GM23248 (cell line): ENCODE measurements around the gene ADGRV1.

Experiments
- EZH2 ChIP-seq: fragments of 200-600 bp; sonication (generic); IDR thresholded peaks from 2 replicates; pipeline ENCODE4 v1.6.1; 2018; ENCODE audit warnings: antibody characterized with exemption, mild to moderate bottlenecking; ENCODE audit not compliant: insufficient read depth, poor library complexity, severe bottlenecking
- EZH2phosphoT487 ChIP-seq: fragments of 200-600 bp; sonication (generic); IDR thresholded peaks from 2 replicates; pipeline ENCODE4 v1.6.1; 2018; ENCODE audit warnings: antibody characterized with exemption, moderate library complexity, mild to moderate bottlenecking, low read depth; ENCODE audit not compliant: insufficient read depth

DNA sequence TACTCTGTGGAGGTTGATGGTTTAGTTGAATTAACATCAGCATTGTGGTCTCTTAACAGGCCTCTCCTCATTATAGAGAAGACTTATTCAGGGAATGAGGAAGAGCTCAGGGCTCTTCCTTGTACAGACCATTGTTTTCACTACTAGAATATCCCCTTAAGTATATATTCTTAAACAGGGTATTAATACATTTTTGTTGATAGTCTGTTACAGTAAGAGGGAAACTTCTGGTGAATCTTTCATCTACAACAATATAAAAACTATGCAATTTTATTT lies 330.7 kb downstream of the ADGRV1 start:
- TF ChIP-seq EZH2 (no peak), EZH2phosphoT487 (no peak)
